Measurements from ENCODE around the gene CEP83.
A peak's percentile ranks its signal among the peaks of the same experiment; 100 is the strongest.
"Not testable (repeated sequence)": the region's sequence is repeated elsewhere in the genome, so short reads cannot be mapped to it uniquely, and the experiment has no call there.

CEP83 gene

GRCh38 chr12:94433744-94434143, 25.9 kb downstream of the CEP83 start:
- no peak for DNase-seq (ENCODE audit: low spot score)

GRCh38 chr12:94430304-94430703, 29.4 kb downstream of the CEP83 start:
- no peak for DNase-seq (ENCODE audit: low spot score)

- no peak for DNase-seq (ENCODE audit: low spot score)
Observed at GRCh38 chr12:94429633-94430032, 30.0 kb downstream of the CEP83 start.

GRCh38 chr12:94429191-94429590, 30.5 kb downstream of the CEP83 start:
- DNase-seq (ENCODE audit: low spot score), result no peak

- DNase-seq (ENCODE audit: low spot score), result peak; percentile 36
Observed at GRCh38 chr12:94427501-94428381, 31.9 kb downstream of the CEP83 start.

GRCh38 chr12:94426049-94426448, 33.6 kb downstream of the CEP83 start:
- DNase-seq (ENCODE audit: low spot score), result no peak

- not testable (repeated sequence) for DNase-seq (ENCODE audit: low spot score)
Observed at GRCh38 chr12:94424830-94425229, 34.8 kb downstream of the CEP83 start.

- no peak for DNase-seq (ENCODE audit: low spot score)
Observed at GRCh38 chr12:94421868-94422740, 37.6 kb downstream of the CEP83 start.

GRCh38 chr12:94418517-94418916, 41.1 kb downstream of the CEP83 start:
- no peak for DNase-seq (ENCODE audit: low spot score)

GRCh38 chr12:94416613-94417012, 43.1 kb downstream of the CEP83 start:
- no peak for DNase-seq (ENCODE audit: low spot score)

GRCh38 chr12:94415066-94415465, 44.6 kb downstream of the CEP83 start:
- no peak for DNase-seq (ENCODE audit: low spot score)

- DNase-seq (ENCODE audit: low spot score), result peak; percentile 11
Observed at GRCh38 chr12:94405413-94406116, 54.1 kb downstream of the CEP83 start.

- no peak for DNase-seq (ENCODE audit: low spot score)
Observed at GRCh38 chr12:94404854-94405253, 54.8 kb downstream of the CEP83 start.

- DNase-seq (ENCODE audit: low spot score), result no peak
Observed at GRCh38 chr12:94401326-94401725, 58.3 kb downstream of the CEP83 start.

- not testable (repeated sequence) for DNase-seq (ENCODE audit: low spot score)
Observed at GRCh38 chr12:94398685-94399084, 61.0 kb downstream of the CEP83 start.

- no peak for DNase-seq (ENCODE audit: low spot score)
Observed at GRCh38 chr12:94397401-94397800, 62.3 kb downstream of the CEP83 start.

- DNase-seq (ENCODE audit: low spot score), result not testable (repeated sequence)
Observed at GRCh38 chr12:94396014-94396413, 63.7 kb downstream of the CEP83 start.

GRCh38 chr12:94390130-94390485, 69.6 kb downstream of the CEP83 start:
- no peak for DNase-seq (ENCODE audit: low spot score)

- DNase-seq (ENCODE audit: low spot score), result not testable (repeated sequence)
Observed at GRCh38 chr12:94389482-94390129, 70.1 kb downstream of the CEP83 start.

- no peak for DNase-seq (ENCODE audit: low spot score)
Observed at GRCh38 chr12:94386422-94386821, 73.2 kb downstream of the CEP83 start.

GRCh38 chr12:94384030-94384429, 75.6 kb downstream of the CEP83 start:
- no peak for DNase-seq (ENCODE audit: low spot score)

GRCh38 chr12:94380507-94380906, 79.2 kb downstream of the CEP83 start:
- no peak for DNase-seq (ENCODE audit: low spot score)

Data from GM03348 (cell line).